GM19193 (cell line): ENCODE results near the gene TXNDC5.
A peak's percentile ranks its signal among the peaks of the same experiment; 100 is the strongest.

Source experiments
- POLR2A ChIP-seq: IDR thresholded peaks from 4 replicates; pipeline ENCODE4 v1.6.1; 2011; ENCODE audit not compliant: insufficient read depth, insufficient read length; ENCODE audit errors: extremely low read depth

TXNDC5 gene

GRCh38 chr6:7910654-7911344 lies at the start of gene TXNDC5:
TXNDC5 (minus strand) TSS chr6:7910788; CDS start chr6:7910776, 12 bp downstream.
- peak; percentile 66 for TF ChIP-seq POLR2A

GRCh38 chr6:7960141-7960540 lies 49.6 kb upstream of the TXNDC5 start:
- TF ChIP-seq POLR2A, result no peak

GRCh38 chr6:7959453-7959852 lies 48.9 kb upstream of the TXNDC5 start:
- TF ChIP-seq POLR2A, result no peak

GRCh38 chr6:7958464-7958863 lies 47.9 kb upstream of the TXNDC5 start:
- TF ChIP-seq POLR2A, result no peak

- no peak for TF ChIP-seq POLR2A
Observed at GRCh38 chr6:7956257-7956656, 45.7 kb upstream of the TXNDC5 start.

GRCh38 chr6:7954477-7955200 lies 44.1 kb upstream of the TXNDC5 start:
- TF ChIP-seq POLR2A, result no peak

GRCh38 chr6:7953753-7954152 lies 43.2 kb upstream of the TXNDC5 start:
- no peak for TF ChIP-seq POLR2A

GRCh38 chr6:7939864-7940228 lies 29.3 kb upstream of the TXNDC5 start:
- TF ChIP-seq POLR2A, result no peak

- no peak for TF ChIP-seq POLR2A
Observed at GRCh38 chr6:7939184-7939863, 28.7 kb upstream of the TXNDC5 start.

- TF ChIP-seq POLR2A, result no peak
Observed at GRCh38 chr6:7938562-7939183, 28.1 kb upstream of the TXNDC5 start.

GRCh38 chr6:7933794-7934193 lies 23.2 kb upstream of the TXNDC5 start:
- no peak for TF ChIP-seq POLR2A

- no peak for TF ChIP-seq POLR2A
Observed at GRCh38 chr6:7932625-7933024, 22.0 kb upstream of the TXNDC5 start.

GRCh38 chr6:7924867-7925266 lies 14.3 kb upstream of the TXNDC5 start:
- no peak for TF ChIP-seq POLR2A

GRCh38 chr6:7922596-7922995 lies 12.0 kb upstream of the TXNDC5 start:
- TF ChIP-seq POLR2A, result no peak

GRCh38 chr6:7921632-7922092 lies 11.1 kb upstream of the TXNDC5 start:
- TF ChIP-seq POLR2A, result no peak

GRCh38 chr6:7921046-7921445 lies 10.5 kb upstream of the TXNDC5 start:
- no peak for TF ChIP-seq POLR2A

- TF ChIP-seq POLR2A, result no peak
Observed at GRCh38 chr6:7920425-7920824, 9.8 kb upstream of the TXNDC5 start.
